Jurkat, Clone E6-1 (cell line): ENCODE data around the gene BGN.

Experiments used
- DNase-seq: peaks from one replicate; pipeline ENCODE4 v3.0.0-alpha.2; 2011; ENCODE audit warnings: low read depth, low spot score
- H3K4me3 ChIP-seq: 2 replicates; pipeline ENCODE4 v1.5.1; 2011; ENCODE audit warnings: mild to moderate bottlenecking, low read length, control low read depth, moderate library complexity

The BGN gene

DNA sequence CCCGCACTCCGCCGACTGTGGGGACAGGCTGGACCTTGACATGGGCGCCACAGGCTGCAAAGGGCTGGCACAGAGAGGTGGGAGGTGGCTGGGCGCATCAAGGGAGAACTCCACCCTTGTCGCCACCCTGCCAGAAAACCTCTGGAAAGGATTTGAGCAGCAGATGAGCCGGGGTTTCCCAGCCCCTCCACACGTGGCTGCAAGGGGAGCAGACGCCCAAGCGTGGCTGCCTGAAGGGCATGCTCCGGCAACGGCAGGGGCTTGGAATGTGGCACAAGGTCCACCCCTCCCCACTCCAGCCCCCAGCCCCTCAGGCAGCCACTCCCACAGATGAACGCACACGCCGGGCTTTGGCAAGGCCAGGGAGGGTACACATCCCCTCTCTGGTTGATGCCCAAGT lies 4.6 kb downstream of the BGN start:
- no peak for DNase-seq
- H3K4me3 ChIP-seq, result no peak overlapping the region

DNA sequence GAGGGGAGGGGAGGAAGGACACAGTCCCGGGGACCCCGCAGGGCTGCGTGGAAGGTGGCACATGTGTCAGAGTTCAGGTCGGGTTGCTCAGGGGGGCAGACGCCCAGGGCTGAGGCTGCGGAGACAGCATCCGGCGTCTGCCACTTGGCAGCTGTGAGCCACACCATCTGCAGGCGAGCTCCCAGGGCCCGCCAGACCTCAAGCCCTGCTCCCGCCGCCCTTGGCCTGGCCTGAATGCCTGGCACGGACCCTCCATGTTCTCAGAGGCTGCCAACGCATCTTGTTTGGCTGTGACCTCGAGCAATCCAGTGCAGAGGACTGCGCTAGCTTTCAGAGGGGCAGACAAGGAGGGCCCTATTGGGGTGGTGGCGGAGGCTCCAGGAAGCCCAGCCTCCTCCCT lies 5.1 kb downstream of the BGN start:
- H3K4me3 ChIP-seq, result no peak overlapping the region
- DNase-seq, result no peak

DNA sequence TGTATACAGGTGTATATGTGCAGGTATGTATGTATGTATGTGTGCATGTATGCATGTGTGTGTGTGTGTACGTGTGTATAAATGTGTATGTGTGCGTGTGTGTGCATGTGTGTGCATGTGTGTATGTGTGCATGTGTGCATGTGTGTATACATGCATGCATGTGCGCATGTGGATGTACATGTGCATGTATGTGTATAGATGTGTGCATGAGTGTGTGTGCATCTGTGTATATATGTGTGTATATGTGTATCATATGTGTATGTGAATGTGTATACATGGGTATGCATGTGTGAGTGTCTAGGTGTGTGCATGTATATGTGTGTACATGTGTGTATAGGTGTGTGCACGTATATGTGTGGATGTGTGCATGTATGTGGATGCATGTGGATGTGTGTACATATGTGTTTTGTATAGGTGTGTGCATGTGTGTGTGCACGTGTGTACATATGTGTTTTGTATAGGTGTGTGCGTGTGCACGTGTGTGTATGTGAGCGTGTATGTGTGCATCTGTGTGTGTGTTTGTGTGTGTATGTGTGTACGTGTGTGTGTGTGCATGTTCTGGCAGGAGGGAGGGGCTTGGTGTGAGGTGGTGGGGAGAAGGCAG lies 6.0 kb downstream of the BGN start:
- no peak for DNase-seq
- no peak overlapping the region for H3K4me3 ChIP-seq

DNA sequence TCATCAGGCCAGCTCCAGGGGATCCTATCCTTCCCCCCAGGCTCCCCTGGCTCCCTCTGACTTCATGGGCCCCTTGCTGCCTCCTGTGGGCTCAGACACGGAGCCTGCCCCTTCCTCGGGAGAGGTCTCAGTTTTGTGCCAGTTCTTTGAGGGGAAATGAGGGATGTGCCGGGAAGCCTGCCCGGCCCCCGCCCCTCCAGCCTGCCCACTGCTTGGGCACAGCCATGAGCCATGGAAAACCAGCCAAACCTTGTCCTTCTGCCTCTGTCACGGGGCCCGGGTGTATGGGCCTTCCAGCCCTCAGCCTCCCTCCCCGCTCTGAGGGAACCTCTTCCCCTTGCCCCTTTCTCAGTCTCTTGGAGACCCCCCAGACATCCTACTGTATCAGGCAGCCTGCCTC lies 6.8 kb downstream of the BGN start:
- no peak overlapping the region for H3K4me3 ChIP-seq
- no peak for DNase-seq

DNA sequence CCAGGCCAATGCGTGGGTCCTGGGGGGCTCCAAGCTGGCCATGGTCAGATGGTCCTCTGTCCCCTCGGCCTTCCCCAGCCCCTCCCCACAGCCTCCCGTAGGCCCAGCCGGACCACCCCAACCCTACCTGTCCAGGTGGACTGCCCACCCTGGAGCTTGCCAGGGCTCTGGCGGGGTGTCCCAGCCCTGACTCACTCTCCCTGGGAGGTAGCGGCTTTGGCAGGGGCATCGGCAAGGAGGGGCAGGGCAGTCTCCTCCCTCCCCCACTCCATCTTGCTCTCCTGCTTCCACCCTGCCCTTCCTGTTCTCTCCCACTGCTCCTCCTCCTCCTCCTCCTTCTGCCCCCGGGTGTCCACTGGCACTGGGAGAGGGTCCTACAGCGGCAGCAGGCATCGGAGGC lies 7.4 kb downstream of the BGN start:
- H3K4me3 ChIP-seq, result no peak overlapping the region
- DNase-seq, result no peak

DNA sequence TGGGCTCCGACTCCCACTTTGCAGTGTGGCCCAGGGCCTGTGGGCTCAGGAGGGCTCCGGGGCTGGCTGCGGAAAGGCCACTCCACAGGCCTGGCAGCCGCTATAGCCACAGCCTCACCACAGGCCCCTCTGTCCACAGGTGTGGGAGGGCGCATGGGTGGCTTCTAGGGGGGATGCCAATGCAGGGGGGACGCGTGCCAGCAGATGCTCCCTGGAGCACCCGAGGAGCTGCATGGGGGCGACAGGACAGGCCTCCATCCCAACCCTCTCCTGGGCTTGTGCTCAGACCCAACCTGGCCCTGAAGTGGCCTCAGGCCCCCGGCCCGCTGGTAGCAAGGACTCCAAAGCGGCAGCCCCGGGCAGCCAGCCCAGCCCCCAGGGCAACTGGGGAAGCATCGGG lies 8.0 kb downstream of the BGN start:
- DNase-seq, result no peak
- no peak overlapping the region for H3K4me3 ChIP-seq

DNA sequence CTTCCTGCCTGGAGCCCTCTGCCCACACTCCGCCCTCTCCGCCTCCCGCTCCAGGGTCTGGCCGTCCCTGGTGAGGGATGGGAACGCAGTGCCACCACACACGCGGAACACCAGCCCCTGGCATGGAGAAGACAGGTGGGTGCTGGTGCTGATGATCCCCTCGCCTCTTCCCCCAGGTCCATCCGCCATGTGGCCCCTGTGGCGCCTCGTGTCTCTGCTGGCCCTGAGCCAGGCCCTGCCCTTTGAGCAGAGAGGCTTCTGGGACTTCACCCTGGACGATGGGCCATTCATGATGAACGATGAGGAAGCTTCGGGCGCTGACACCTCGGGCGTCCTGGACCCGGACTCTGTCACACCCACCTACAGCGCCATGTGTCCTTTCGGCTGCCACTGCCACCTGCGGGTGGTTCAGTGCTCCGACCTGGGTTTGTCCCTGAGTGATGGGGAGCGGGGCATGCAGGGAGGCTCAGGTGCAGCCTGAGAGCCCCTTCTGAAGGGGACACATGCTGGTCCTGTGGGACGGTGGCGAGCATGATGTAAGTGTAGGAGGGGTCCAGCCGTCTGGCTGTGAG lies 9.8 kb downstream of the BGN start:
- H3K4me3 ChIP-seq, result no peak overlapping the region
- no peak for DNase-seq

DNA sequence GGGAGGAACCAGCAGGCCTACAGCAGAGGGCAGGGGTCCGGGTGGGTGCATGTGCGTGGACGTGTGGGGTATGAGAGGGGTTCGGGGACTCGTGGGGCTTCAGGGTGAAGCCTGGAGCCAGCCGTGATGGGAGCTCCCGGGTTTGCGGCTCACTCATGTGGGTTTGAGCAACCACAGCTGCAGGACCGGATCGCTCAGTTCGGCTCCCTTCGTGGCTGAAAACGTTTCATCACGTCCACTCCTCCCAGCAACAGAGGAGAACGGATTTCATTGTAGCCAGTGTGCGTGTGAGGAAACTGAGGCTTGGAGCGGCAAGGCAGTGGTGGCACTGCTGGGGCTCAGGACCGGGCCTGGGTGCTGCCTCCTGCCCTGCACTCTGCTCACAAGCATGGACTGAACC lies 10.6 kb downstream of the BGN start:
- DNase-seq, result no peak

DNA sequence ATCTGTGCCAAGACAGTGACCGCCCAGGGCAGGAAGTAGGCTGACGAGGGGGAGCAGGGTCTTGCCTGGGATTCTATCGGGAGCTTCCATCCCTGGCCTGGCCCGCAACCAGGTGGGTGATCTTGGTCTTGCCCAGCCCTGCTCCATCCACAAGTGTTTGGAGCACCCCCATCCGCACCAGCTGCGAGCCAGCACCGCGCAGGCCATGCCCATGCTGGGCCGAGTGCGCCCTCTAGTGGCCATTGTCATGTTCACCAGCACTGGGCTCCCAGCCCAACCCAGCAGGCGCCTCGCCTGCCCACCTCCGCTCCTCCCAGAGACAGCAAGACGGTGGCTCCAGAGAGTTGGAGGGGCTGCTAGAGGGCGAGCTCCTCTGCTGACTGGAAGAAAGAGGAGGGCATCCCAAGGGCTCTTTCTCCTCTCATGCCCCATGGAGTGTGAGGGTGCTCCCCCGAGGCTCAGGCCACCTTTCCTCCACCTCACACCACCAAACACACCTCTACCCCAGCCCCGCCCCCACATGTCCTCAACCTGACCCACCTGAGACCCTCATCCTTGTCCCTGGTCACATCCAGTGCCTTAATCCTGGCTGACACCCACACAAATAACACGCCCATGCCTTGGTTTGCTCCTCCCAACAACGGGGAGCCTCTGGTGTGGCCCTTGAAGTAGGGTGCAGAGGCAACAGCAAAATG lies 12.9 kb downstream of the BGN start:
- peak; percentile 39 for DNase-seq

More for the DNA sequence above, 10.6 kb downstream of the BGN start:
- H3K4me3 ChIP-seq, result no peak overlapping the region

DNA sequence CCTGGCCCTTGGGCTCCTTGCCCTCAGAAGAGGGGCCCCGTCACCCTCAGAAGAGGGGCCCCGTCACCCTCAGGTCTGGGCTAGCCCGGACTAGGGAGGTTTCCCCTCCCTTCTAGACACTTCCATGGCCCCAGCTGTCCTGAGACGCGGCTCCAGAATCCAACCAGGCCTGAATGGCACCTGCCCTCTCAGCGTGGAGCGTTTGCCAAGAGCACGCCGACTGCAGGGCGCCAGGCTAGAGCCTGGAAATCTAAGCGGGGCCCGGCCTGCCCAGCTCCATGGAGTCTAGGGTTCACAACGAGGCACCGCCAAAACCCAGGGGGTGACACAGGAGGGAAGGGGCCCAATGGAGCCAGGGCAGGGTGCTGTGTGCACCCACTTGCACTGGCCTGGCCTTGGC lies 14.8 kb downstream of the BGN start:
- no peak for DNase-seq
- H3K4me3 ChIP-seq, result no peak overlapping the region

More for the DNA sequence above, 12.9 kb downstream of the BGN start:
- H3K4me3 ChIP-seq, result no peak overlapping the region

DNA sequence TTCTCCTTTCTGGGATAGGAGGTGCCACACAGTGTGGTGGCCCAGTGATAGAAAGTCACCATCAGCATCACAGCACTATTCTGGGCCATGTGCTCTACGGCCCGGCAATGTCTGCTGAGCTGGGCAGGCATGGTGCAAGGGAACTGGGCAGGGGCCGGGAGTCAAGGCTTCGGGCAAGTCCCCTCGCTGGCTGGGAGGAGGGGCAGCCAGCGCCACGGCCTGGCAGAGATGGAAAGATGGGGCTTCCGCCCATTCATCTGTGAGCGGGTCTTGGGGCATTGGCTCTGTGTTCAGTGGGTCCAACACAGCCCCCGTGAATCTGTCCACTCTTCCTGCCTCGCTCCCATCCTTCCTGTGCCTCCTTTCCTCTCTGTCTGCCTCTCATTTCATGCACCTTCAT lies 15.6 kb downstream of the BGN start:
- no peak for DNase-seq
- no peak overlapping the region for H3K4me3 ChIP-seq

DNA sequence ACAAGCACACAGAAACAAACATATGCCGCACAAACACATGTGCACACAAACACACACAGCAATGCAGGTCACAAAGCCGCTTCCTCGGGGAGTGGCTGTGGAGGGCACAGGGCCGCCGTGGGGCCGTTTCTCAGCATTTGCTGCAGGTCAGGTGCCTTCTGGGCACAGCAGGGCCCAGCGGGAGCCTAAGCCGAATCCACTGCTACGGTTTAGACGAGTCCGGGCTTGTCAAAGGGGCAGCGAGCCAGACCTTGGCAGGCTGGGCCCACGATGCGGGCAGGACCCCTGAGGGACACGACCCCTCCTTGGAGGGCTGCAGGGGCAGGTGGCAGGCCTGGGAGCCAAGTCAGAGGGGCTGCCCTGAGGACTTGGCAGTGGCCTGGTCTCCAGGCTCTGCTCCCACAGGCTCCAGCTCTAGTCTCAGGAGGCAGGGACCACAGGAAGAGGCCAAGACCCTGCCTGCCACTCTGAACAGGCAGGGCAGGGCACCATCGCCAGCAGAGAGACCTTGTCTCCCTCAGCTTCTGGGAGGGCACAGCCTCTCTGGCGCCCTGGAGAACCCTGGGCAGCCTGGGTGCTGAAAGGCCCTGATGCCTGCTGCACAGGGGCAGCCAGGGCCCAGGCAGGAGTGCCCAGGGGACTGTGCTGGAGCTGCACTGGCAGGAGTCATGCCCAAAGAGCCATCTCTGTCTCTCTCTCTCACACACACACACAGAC lies 17.2 kb downstream of the BGN start:
- H3K4me3 ChIP-seq, result no peak overlapping the region
- no peak for DNase-seq

DNA sequence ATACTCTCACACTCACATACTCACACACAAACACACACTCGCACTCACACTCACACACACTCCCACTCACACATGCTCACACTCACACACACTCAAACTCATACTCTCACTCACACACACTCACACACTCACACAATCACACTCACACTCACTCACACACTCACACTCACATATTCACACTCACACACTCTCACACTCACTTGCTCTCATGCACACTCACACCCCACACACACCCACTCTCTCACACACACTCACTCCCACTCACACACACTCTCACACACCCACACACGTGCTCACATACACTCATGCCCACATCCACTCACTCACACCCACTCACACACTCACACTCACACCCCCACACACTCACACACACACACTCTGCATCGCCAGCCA lies 17.7 kb downstream of the BGN start:
- no peak for DNase-seq

DNA sequence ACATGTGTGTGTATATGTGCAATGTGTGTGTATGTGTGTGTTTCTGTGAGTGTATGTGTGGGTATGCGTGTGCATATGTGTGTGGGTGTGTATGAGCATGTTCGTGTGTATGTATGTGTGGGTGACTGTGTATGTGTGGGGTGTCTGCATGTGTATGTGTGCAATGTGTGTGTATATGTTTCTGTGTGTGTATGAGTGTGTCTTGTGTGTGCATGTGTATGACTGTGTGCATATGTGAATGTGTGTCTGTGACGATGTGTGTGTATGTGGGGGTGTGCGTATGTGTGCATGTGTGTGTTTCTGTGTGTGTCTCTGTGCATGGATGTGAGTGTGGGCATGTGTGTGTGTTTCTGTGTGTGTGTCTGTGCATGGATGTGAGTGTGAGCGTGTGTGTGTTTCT lies 18.5 kb downstream of the BGN start:
- no peak for DNase-seq
- no peak overlapping the region for H3K4me3 ChIP-seq

More for the DNA sequence above, 17.7 kb downstream of the BGN start:
- no peak overlapping the region for H3K4me3 ChIP-seq

DNA sequence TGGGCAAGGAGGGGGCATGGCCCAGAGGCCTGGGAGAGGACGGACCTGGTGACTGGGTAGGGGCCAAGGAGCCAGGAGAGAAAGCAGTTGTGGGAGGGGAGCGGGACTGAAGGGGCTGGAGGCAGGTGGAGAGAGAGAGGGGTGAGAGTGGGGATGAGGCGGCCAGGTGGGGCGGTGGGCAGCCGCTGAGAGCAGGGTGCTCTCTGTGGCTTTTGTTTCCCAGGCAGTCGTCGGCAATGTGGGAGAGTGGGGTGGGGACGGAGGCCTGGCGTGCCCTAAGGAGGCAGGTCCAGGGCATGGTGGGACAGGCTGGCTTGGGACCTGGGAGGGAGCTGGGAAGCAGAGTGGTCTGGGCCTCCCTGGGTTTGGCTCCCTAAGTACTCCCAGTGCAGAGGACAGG lies 19.5 kb downstream of the BGN start:
- DNase-seq, result no peak
- H3K4me3 ChIP-seq, result no peak overlapping the region

DNA sequence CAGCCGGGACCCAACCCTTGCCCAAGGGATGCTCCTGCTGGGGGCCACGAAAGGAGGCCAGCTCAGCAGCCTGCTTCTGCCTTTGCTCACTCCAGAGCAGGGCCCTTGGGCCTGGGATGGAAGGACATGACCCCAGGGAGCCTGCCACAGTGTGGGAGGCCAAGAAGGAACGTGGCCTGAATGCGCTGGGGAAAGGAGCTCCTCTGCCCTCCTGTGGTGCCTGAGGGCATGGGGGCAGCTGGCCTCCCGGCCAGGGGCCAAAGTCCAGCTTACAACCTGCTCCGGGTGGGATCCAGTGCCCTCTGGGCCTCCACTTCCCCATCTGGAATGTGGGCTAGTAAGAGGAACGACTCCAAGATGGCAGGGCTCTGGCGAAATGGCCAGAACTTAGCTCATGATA lies 20.7 kb downstream of the BGN start:
- no peak for DNase-seq
- H3K4me3 ChIP-seq, result no peak overlapping the region

DNA sequence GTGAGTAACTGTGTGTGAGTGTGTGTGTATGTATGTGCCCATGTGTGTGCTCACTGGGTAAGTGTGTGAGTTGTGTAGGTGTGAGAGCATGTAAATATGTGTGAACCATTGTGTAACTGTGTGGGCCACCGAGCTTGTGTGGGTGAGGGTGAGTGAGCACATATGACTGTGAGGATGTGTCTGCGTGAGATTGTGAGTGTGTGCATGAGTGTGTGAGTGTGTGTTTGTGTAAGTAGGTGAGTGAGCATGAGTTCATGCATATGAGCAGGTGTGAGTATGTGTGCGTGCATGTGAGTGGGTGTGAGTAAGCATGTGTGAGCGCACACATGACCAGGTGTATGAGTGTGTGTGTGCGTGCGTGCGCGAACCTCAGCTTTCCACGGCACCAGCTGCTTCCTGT lies 21.3 kb downstream of the BGN start:
- H3K4me3 ChIP-seq, result no peak overlapping the region
- no peak for DNase-seq

DNA sequence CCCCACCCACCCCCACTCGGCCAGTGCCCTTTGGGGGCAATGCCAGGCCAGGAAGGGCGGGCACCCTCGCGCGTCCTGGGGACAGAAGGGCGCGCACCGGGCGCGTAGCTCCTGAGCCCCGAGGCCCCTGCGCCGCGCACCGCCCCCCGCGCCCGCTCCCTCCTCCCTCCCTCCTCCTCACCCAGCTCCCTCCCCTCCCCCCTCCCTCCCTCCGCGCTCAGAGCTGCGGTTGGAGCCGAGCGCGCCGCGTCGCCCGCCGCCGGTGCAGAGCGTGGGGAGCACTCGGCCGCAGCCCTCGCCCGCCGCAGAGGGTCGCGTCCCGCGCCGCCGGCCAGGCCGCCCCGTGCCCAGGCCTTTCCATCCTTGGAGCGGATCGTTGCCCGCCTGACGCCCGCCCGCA lies 22.6 kb downstream of the BGN start, which contains the start of gene ATP2B3:
Gene ATP2B3, plus strand, starts transcription at position 220 of the 400 bp plus-strand sequence. CDS start 18,606 bp downstream, outside the sequence.
- DNase-seq, result no peak
- no peak within 1 kb of the TSS for H3K4me3 ChIP-seq

DNA sequence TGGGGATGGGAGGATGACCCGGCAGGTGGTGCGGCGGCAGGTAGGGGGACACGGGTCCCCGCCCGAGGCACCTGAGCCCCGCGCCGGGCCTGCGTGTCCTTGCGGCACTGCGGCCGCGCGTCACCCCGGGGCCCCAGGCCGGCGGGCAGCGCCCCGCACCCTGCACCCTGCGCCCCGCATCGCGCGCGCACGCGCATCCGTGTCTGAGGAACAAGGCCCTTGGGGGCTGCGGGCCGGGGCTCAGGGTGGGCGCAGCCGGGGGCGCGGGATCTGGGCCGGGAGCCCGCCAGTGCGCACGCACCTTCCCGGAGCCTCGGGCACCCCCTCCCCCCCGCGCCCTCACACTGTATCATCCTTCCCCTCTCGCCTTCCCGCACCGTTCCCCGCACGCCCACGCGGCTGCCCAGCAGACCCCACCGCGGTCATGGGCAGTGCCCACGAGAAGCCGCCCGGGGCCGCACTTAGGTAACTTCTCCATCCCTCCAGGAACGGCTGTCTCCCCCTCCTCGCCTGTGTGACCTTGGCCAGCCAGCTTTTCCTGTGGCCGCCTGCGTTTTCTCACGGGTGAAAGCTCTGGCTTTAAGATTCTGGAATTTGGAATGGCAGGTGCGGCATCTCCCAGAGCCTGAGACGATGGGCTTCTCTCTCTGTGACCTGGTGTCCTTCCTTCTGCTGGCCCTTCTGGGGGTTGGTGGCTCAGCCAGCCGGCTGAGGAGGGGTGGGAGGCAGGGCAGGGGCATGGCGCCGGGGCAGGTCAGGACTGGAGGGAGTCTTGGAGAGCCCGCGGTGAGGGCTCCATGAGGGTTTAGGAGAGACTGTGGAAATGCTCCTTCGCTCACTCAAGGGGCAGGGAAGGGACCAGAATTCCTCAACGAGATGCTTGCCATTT lies 23.4 kb downstream of the BGN start:
- DNase-seq, result no peak
- H3K4me3 ChIP-seq, result no peak overlapping the region
